ENCODE data around the gene CGNL1. TPM values are rescaled to one million over a fixed set of nuclear protein-coding genes. Genes with fewer than 3 reads are reported as not detected.

The CGNL1 gene
- total and polyA plus RNA-seq, 8 donors, result 26.5 to 68.1 (median 34.5) TPM

GRCh38 chr15:57566834-57567233 lies 190.5 kb downstream of the CGNL1 start:
- Histone ChIP-seq H3K27ac (no peak overlapping the region), H3K4me3 (no peak overlapping the region), H3K27me3 (peaks cover 0 to 8% of the 10 kb centered on the region in 2 donors), H3K4me1 (peaks cover 0 to 4% of the 10 kb centered on the region in 2 donors), H3K36me3 (no peaks in the 10 kb centered on the region), H3K9me3 (no peaks in the 10 kb centered on the region)
- no peak for TF ChIP-seq CTCF (IDR thresholded peaks at IDR 0.05)
- no peak for DNase-seq
- intact Hi-C loops (cut with DNase I), result no loop called here
- no peak for ATAC-seq

DNA sequence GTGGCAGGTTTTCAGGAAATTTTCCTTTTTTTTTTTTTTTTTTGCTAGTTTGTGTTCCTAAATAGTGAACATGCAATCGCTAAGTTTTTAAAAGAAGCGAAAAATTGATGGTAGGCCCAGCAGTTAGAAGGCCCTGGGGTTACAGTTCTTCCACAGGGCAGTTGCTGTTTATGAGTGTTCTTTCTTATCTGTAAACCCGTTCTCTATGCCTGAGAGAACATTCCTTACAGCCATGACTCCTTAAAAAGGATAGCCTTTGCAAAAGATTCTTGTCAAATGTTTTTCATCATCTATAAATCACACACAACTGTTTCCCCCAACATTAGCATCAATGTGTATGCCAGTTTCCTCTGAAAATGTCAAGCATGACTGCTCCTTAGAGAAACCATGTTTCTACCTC lies 191.6 kb downstream of the CGNL1 start:
- Histone ChIP-seq H3K27ac (no peak overlapping the region), H3K4me1 (peaks cover 0 to 4% of the 10 kb centered on the region in 2 donors), H3K36me3 (no peaks in the 10 kb centered on the region), H3K9me3 (no peaks in the 10 kb centered on the region), H3K27me3 (peaks cover 0 to 8% of the 10 kb centered on the region in 2 donors), H3K4me3 (no peak overlapping the region)
- ATAC-seq, result no peak
- intact Hi-C loops (cut with DNase I), result no loop called here
- DNase-seq, result no peak
- TF ChIP-seq CTCF (IDR thresholded peaks at IDR 0.05), result no peak

GRCh38 chr15:57568299-57568698 lies 192.0 kb downstream of the CGNL1 start:
- Histone ChIP-seq H3K27me3 (peaks cover 0 to 8% of the 10 kb centered on the region in 2 donors), H3K36me3 (no peaks in the 10 kb centered on the region), H3K9me3 (no peaks in the 10 kb centered on the region), H3K4me3 (no peak overlapping the region), H3K27ac (no peak overlapping the region), H3K4me1 (peaks cover 0 to 4% of the 10 kb centered on the region in 2 donors)
- ATAC-seq, result no peak
- intact Hi-C loops (cut with DNase I), result no loop called here
- no peak for DNase-seq
- no peak for TF ChIP-seq CTCF (IDR thresholded peaks at IDR 0.05)

GRCh38 chr15:57570340-57570739 lies 194.0 kb downstream of the CGNL1 start:
- Histone ChIP-seq H3K36me3 (no peaks in the 10 kb centered on the region), H3K27me3 (peaks cover 0 to 5% of the 10 kb centered on the region in 2 donors), H3K27ac (no peak overlapping the region), H3K4me3 (no peak overlapping the region), H3K9me3 (no peaks in the 10 kb centered on the region), H3K4me1 (peaks cover 0 to 1% of the 10 kb centered on the region in 2 donors)
- intact Hi-C loops (cut with DNase I), result no loop called here
- TF ChIP-seq CTCF (IDR thresholded peaks at IDR 0.05), result no peak
- DNase-seq (no peak), ATAC-seq (no peak)

DNA sequence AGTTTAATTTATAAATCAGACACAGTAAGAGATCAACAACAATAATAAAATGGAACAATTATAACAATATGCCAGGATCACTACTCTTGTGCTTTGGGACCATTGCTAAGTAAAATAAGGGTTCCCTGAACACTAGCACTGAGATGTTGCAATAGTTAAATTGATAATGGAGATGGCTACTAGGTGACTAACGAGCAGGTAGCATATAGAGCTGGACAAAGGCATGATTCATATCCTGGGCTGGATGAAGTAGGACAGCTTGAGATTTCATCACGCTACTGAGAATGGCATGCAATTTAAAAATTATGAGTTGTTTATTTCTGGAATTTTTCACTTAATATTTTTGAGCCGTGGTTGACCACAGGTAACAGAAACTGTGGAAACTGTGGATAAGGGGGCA lies 194.7 kb downstream of the CGNL1 start:
- DNase-seq (no peak), ATAC-seq (no peak)
- Histone ChIP-seq H3K27me3 (no peaks in the 10 kb centered on the region), H3K36me3 (no peaks in the 10 kb centered on the region), H3K9me3 (no peaks in the 10 kb centered on the region), H3K27ac (no peak overlapping the region), H3K4me3 (no peak overlapping the region), H3K4me1 (no peaks in the 10 kb centered on the region)
- intact Hi-C loops (cut with DNase I), result no loop called here
- TF ChIP-seq CTCF (IDR thresholded peaks at IDR 0.05), result no peak

Measured in left lung (tissue), 10 donors.